GM12865 (cell line): ENCODE results near the gene LAX1.
A peak's percentile ranks its signal among the peaks of the same experiment; 100 is the strongest.
"Not testable (repeated sequence)": the region's sequence is repeated elsewhere in the genome, so short reads cannot be mapped to it uniquely, and the experiment has no call there.

ENCODE experiments used
- DNase-seq: peaks from one replicate; pipeline ENCODE4 v3.0.0; 2010; ENCODE audit warnings: low read depth
- H3K4me3 ChIP-seq: 2 replicates; pipeline ENCODE4 v1.5.1; 2011; ENCODE audit warnings: mild to moderate bottlenecking, low read depth, low read length, control low read depth
- TF ChIP-seq, protein P1 (sequence below): IDR thresholded peaks from 2 replicates; pipeline ENCODE4 v1.5.1; 2011; ENCODE audit warnings: low read length, control low read depth, low read depth, inconsistent platforms; ENCODE audit not compliant: insufficient read depth; ENCODE audit errors: missing control alignments

LAX1 gene

DNA sequence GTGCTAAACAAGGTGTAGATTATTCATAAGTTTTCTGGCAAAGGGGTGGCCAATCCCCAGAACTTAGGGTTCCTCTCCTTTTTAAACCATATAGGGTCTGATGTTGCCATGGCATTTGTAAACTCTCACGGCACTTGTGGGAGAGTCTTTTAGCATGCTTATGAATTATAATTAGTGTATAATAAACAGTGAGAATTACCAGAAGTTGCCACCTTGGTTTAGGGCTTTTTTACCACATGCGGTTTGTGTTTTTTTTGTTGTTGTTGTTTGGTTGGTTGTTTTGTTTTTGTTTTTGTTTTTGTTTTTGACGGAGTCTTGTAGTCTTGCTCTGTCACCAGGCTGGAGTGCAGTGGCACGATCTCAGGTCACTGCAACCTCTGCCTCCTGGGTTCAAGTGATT is 8.9 kb upstream of the LAX1 start:
- TF ChIP-seq, protein P1, sequence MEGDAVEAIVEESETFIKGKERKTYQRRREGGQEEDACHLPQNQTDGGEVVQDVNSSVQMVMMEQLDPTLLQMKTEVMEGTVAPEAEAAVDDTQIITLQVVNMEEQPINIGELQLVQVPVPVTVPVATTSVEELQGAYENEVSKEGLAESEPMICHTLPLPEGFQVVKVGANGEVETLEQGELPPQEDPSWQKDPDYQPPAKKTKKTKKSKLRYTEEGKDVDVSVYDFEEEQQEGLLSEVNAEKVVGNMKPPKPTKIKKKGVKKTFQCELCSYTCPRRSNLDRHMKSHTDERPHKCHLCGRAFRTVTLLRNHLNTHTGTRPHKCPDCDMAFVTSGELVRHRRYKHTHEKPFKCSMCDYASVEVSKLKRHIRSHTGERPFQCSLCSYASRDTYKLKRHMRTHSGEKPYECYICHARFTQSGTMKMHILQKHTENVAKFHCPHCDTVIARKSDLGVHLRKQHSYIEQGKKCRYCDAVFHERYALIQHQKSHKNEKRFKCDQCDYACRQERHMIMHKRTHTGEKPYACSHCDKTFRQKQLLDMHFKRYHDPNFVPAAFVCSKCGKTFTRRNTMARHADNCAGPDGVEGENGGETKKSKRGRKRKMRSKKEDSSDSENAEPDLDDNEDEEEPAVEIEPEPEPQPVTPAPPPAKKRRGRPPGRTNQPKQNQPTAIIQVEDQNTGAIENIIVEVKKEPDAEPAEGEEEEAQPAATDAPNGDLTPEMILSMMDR, result no peak
- DNase-seq, result no peak
- no peak overlapping the region for H3K4me3 ChIP-seq

DNA sequence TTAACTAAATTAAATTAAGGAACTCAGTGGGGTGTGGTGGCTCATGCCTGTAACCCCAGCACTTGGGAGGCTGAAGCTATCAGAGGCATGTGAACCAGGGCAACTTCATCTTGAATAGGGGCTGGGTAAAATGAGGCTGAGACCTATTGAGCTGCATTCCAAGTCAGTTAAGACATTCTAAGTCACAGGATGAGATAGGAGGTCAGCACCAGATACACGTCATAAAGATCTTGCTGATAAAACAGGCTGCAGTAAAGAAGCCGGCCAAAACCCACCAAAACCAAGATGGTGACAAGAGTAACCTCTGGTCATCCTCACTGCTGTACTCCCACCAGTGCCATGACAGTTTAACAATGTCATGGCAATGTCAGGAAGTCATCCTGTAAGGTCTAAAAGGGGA is 6.2 kb upstream of the LAX1 start:
- DNase-seq, H3K4me3 ChIP-seq: not testable (repeated sequence)

DNA sequence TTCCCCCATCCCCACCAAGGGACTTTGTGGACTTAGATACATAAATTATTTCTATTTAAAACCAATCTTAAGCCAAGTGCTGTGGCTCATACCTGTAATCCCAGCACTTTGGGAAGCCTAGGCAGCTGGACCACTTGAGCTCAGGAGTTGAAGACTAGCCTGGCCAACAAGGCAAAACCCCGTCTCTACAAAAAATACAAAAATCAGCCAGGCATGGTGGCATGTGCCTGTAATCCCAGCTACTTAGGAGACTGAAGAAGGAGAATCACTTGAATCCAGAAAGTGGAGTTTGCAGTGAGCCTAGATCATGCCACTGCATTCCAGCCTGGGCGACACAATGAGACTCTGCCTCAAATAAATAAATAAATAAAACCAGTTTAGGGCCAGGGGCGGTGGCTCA is 4.5 kb upstream of the LAX1 start:
- no peak for DNase-seq
- TF ChIP-seq, protein P1, result no peak
- no peak overlapping the region for H3K4me3 ChIP-seq

DNA sequence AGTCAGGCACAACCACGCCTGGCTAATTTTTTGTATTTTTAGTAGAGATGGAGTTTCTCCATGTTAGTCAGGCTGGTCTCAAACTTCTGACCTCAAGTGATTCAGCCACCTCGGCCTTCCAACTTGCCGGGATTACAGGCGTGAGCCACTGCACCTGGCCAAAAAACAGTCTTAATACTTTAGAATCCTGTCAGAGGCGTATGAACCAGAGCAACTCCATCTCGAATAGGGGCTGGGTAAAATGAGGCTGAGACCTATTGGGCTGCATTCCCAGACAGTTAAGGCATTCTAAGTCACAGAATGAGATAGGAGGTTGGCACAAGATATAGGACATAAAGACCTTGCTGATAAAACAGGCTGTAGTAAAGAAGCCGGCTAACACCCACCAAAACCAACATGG is 3.0 kb upstream of the LAX1 start:
- DNase-seq, H3K4me3 ChIP-seq: not testable (repeated sequence)

DNA sequence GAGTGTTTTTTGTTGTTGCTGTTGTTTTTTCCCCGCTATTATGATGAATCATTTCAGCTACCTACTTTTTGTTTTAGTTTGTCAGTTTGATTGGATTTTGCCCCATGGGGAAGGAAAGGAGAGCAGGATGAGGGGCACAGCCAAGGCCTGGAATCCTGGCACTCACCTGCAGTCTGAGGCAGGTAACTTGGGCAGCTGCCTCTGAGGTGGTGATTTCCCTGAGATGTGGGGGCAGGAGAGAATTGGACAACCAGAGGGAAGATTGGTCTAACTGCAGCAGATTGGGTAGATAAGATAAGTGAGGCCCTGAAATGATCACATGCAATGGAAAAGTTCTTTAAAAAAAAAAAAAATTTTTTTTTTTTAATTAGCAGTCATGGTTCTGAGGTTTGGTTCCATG is 1.5 kb upstream of the LAX1 start:
- H3K4me3 ChIP-seq, result no peak overlapping the region
- TF ChIP-seq, protein P1, result no peak
- DNase-seq, result no peak

DNA sequence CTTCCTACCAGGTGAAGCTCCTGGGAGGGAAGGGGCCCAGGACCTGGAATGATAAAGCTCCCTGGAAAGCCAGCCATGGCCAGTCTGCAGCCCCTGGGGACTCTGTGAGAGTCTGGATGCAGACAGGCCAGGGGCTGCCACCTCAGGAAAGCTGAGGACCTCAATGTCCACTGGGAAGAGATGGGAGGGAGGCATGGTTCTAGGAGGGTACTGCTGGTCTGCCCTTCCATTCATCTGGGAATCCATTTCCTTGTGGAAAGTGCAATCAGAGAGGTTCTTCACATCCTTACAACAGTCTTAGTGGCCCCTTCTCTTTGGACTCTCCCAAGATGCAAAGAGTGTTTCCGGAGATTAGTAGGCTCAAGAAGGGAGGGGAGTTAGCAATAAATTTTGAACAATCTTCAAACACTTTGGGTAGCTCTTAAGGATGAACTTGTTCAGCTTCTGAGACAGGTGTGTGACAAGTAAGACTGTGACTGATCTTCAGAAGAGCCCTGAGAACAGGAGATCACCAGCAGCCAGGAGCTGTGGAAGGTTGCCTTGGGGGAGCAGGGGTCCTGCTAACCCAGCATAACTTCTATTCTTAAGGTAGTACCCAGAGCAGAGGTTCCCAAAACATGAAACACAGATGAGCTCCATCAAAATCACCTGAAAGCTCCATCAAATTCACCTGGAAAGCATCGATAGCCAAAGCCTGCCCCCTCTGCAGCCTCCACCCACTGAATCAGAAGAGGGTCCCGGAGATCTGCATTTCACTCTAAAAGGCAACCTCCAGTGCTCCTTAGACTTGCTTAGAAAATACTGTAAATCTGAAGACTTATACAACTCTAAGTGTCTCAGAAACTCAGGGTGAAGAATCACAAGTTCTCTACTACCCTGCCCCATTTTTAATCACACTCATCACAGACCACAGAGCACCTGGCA is 616 bp upstream of the LAX1 start:
- no peak for DNase-seq
- H3K4me3 ChIP-seq, result peak overlapping the region; percentile 54
- TF ChIP-seq, protein P1, result no peak

DNA sequence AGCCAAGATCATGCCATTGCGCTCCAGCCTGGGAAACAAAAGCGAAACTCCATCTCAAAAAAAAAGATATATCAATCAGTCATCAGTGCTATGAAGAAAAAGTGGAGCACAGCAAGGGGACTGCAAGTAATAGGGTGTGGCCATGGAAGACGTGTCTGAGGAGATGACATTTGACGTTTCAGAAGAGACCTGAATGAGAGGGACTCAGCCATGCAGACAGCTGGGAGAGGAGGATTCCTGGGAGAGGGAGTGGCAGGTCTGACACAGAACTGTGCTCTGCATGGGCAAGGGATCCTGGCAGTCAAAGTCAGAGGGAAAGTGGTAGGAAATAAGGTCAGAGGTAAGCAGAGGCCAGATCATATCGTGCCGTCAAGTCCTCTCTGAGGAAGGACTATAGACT is 3.3 kb downstream of the LAX1 start:
- H3K4me3 ChIP-seq, result no peak overlapping the region
- TF ChIP-seq, protein P1, result no peak
- DNase-seq, result no peak
